NCI-H748 (cell line): ENCODE data around the gene ALPG.
"Not testable (repeated sequence)": the region's sequence is repeated elsewhere in the genome, so short reads cannot be mapped to it uniquely, and the experiment has no call there.

ENCODE experiments used
- DNase-seq: peaks from one replicate; lab custom pipeline; 2025; ENCODE audit not compliant: unreplicated experiment; lab: John Stamatoyannopoulos, UW

ALPG gene

GRCh38 chr2:232406556-232407310 is at the start of gene ALPG:
Gene ALPG, plus strand, starts transcription at chr2:232406844. Its CDS starts 51 bp downstream, at chr2:232406895.
- no peak for DNase-seq

GRCh38 chr2:232361646-232362045 is 45.0 kb upstream of the ALPG start:
- no peak for DNase-seq

- DNase-seq: peak; percentile 81
Measured at GRCh38 chr2:232362174-232362900, 44.3 kb upstream of the ALPG start.

- DNase-seq: not testable (repeated sequence)
Measured at GRCh38 chr2:232363064-232363783, 43.4 kb upstream of the ALPG start.

- DNase-seq: no peak
Measured at GRCh38 chr2:232363784-232364615, 42.6 kb upstream of the ALPG start.

- not testable (repeated sequence) for DNase-seq
Measured at GRCh38 chr2:232364806-232365594, 41.6 kb upstream of the ALPG start.

GRCh38 chr2:232365621-232366321 is 40.9 kb upstream of the ALPG start:
- DNase-seq: peak; percentile 11

- DNase-seq: not testable (repeated sequence)
Measured at GRCh38 chr2:232366461-232366860, 40.2 kb upstream of the ALPG start.

- no peak for DNase-seq
Measured at GRCh38 chr2:232367016-232367415, 39.6 kb upstream of the ALPG start.

- DNase-seq: no peak
Measured at GRCh38 chr2:232367591-232368233, 38.9 kb upstream of the ALPG start.

- DNase-seq: no peak
Measured at GRCh38 chr2:232368311-232368731, 38.3 kb upstream of the ALPG start.

- no peak for DNase-seq
Measured at GRCh38 chr2:232369126-232369951, 37.3 kb upstream of the ALPG start.

- not testable (repeated sequence) for DNase-seq
Measured at GRCh38 chr2:232370007-232370406, 36.6 kb upstream of the ALPG start.

- no peak for DNase-seq
Measured at GRCh38 chr2:232372231-232373208, 34.1 kb upstream of the ALPG start.

- DNase-seq: no peak
Measured at GRCh38 chr2:232374356-232374755, 32.3 kb upstream of the ALPG start.

GRCh38 chr2:232375164-232375563 is 31.5 kb upstream of the ALPG start:
- no peak for DNase-seq

- no peak for DNase-seq
Measured at GRCh38 chr2:232376260-232376659, 30.4 kb upstream of the ALPG start.
